Vagina (tissue), 2 donors: ENCODE measurements around the gene CCDC7.
"Not testable (repeated sequence)": the region's sequence is repeated elsewhere in the genome, so short reads cannot be mapped to it uniquely, and the experiment has no call there.

Experiments
- POLR2A ChIP-seq, 2 donors: fragments of 450-650 bp; IDR thresholded peaks; one replicate each; pipeline ENCODE4 v1.6.1; 2017; ENCODE audit warnings: antibody characterized with exemption in 2 of 2, mild to moderate bottlenecking in 2 of 2, moderate library complexity in 2 of 2
- POLR2AphosphoS5 ChIP-seq, 2 donors: sonication (generic); formaldehyde crosslinking; IDR thresholded peaks; one replicate each; pipeline ENCODE4 v1.9.0; 2017; ENCODE audit warnings: antibody characterized with exemption in 2 of 2, mild to moderate bottlenecking in 2 of 2, low read depth in 1 of 2; ENCODE audit not compliant: insufficient read depth in 1 of 2
- TF ChIP-seq, protein P1 (sequence below), 3 experiments: fragments of 450-650 bp in 2 of 3; fragments of 200-600 bp in 1 of 3; sonication (generic) in 1 of 3; IDR thresholded peaks; one replicate each; pipeline ENCODE4 v1.5.1; 2017 to 2019; ENCODE audit warnings: antibody characterized with exemption in 3 of 3, mild to moderate bottlenecking in 2 of 3, moderate library complexity in 2 of 3

DNA sequence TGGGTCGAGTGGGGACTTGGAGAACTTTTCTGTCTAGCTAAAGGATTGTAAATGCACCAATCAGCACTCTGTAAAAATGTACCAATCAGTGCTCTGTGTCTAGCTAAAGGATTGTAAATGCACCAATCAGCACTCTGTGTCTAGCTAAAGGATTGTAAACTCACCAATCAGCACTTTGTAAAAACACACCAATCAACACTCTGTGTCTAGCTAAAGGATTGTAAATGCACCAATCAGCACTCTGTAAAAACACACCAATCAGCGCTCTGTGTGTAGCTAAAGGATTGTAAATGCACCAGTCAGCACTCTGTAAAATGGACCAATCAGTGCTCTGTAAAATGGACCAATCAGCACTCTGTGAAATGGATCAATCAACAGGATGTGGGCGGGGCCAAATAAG is 155.6 kb downstream of the CCDC7 start:
- TF ChIP-seq, protein P1, sequence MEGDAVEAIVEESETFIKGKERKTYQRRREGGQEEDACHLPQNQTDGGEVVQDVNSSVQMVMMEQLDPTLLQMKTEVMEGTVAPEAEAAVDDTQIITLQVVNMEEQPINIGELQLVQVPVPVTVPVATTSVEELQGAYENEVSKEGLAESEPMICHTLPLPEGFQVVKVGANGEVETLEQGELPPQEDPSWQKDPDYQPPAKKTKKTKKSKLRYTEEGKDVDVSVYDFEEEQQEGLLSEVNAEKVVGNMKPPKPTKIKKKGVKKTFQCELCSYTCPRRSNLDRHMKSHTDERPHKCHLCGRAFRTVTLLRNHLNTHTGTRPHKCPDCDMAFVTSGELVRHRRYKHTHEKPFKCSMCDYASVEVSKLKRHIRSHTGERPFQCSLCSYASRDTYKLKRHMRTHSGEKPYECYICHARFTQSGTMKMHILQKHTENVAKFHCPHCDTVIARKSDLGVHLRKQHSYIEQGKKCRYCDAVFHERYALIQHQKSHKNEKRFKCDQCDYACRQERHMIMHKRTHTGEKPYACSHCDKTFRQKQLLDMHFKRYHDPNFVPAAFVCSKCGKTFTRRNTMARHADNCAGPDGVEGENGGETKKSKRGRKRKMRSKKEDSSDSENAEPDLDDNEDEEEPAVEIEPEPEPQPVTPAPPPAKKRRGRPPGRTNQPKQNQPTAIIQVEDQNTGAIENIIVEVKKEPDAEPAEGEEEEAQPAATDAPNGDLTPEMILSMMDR (IDR thresholded peaks at IDR 0.05), result not testable (repeated sequence)
- not testable (repeated sequence) for TF ChIP-seq POLR2A (IDR thresholded peaks at IDR 0.05); POLR2AphosphoS5 (IDR thresholded peaks at IDR 0.05; ENCODE audit: insufficient read depth in 1 of 2, low read depth in 1 of 2)
